NCI-H446 treated with DMSO at 0.1 percent for 48 hours (cell line): ENCODE measurements around the gene MAPKAPK3.

Experiments used
- DNase-seq: peaks from one replicate; lab custom pipeline; 2025; lab: John Stamatoyannopoulos, UW

The MAPKAPK3 gene

DNA sequence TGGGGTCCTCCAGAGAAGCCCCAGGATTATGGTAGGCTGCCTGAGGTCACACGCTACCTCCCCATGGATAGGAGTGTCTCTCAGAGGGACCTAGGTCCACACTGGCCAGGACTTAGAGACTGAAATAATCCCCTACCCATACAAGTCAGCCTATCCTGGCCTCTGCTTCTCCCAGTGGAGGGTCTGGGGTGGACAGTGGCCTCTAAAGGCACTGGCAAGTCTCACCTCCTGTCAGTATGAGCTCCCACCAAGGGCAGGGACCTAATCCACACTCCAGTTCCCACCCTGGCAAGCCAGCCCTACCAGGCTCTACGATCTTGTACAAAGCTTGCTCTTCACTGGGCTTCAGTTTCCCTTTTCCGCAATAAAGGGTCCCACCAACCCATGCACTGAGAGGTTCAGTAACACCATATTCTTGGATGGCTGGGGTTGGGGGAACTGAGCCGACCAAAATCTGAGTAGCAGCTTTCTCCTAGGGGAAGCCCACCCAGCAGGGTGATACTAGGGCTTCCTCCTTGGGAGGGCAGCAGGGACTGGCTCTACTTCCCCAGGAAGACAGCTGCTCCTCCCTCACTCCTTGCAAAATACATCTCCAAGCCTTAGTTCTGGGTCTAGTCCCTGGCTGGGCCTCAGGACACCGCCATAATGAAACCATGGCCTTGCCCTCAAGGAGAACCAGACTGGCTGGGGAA lies 7.7 kb upstream of the MAPKAPK3 start:
- DNase-seq: no peak

GRCh38 chr3:50609763-50610085 lies 7.2 kb upstream of the MAPKAPK3 start:
- DNase-seq: no peak

GRCh38 chr3:50610181-50610971 lies 6.6 kb upstream of the MAPKAPK3 start:
- no peak for DNase-seq

DNA sequence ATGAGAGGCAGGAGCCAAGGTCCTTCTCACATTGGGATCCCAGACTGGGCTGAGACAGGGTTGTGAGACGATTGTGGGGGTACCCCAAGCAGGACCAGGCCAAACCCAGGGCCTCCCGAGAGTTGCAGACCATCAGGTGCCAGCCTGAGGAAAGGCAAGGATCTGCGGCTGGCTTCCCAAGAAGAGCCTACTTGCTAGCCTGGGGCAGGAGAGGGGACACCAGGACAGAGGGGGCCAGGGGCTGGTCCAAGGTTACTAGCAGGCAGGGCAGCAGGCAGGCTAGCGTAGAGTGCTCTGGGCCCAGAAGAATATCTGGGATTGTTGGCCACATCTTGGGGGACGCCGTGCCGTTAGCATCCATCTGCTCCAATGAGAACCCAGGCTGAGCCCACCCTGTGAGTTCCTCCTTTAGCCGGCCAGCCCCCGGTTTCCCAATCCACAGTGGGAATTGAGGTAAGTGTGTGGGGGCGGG lies 5.9 kb upstream of the MAPKAPK3 start:
- DNase-seq: no peak

- peak; percentile 80 for DNase-seq
Measured at GRCh38 chr3:50611464-50612233, 5.3 kb upstream of the MAPKAPK3 start, which contains the start of gene CISH. Gene CISH (minus strand): TSS chr3:50611774. CDS start chr3:50611650, 124 bp downstream.

DNA sequence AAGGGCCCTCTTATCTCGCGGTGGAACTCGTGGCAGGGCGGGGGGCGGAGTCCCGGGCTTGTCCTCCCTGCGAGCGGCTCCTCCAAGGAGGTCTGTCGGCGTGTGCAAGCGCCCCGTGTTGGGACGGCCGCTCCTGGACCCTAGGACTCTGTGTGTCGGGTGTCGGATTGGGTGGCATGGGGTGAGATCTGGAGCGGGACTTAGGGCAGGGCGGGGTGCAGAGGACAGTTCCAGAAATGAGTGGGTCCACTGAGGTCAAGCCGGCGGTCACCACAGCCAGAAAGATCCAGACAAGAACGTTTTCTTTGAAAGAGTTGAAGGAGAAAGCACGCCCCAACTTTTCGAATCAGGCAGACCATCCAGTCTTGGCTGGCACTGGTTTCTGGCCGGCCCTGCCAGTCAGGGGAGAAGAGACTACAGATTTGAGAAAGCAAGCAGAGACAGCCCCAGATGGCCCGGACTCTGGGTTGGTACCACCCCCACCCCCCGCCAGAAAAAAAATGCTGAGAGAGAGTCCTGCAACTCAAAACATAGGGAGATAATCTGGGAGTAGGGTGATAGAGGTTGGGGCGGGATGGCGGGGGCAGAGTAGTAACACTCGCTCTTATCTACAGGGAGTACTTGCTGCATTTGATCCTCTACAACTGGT lies 4.6 kb upstream of the MAPKAPK3 start:
- DNase-seq: no peak

DNA sequence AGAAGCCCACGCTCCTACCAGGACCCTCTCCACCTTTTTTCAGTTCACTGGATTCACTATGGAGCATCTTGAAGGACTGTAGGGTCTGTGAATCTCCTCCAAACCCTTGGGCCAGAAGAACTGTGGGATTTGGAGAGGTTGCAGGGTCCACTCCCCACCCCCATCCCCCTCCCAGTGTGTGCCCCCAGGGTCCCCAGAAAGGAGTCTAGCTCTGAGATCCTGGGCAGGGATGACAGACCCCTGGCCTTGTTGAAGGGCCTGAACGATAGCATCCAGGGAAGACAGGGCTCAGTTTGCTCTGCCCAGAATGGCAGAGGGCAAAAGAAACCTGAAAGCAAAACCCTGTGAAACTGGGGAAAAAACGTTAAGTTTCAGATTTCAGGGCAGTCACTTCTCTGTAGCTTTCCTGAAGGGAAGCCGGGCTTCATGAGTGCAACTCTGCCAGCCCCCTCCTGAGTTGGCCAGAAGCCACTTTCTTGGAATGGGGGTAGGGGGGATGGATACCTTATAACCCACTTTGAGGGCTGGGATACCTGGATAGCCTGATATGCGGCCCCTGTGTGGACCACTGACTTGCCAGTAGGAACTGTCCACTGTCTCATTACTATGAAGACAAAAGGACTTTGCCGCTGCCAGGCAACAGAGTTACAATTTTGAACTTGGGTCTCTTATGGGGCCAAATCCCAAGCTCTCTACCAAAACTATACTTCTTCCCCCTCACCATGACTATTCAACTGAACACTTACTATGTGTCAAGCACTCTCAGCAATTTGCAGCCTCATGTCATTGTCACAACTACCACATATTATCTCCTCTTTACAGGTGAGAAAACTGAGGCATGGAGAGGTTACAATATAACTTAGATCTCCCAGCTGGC lies 3.7 kb upstream of the MAPKAPK3 start:
- DNase-seq: no peak

GRCh38 chr3:50615190-50615589 lies 1.8 kb upstream of the MAPKAPK3 start:
- DNase-seq: no peak

DNA sequence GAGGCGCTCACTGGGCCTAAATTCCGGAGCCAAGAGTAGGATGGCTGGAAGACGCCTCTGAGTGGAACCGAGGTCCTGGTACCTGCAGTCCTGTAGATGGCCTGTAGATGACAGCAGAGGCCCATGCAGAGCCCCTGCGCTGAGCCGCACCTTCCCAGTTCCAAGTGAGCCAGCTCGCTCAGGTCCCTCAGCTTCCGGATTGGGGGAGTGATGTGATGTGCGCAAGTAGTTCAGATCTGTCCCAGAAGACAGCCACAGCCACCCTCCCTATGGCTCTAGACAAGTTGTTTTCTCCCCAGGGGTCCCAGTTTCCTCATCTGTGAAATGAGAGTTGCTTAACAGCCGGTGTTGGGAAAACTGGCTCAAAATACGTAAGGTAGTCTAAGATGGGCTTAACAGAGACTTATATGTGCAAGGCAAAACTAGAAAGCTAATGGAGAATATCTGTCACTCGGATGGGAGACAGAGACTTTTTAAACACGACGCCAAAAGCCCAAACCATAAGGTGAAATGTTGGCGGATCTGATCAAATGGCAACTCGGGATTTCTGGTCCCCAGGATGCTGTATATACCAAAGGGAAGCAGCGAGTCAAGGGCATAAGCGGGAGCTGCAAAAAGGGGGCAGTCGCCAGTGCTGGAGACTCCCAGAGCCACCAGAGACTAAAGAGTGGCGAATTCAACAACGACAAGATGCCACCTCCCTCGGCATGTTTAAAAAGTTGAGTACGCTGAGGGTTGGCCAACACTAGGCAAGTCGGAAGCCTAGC lies 765 bp upstream of the MAPKAPK3 start:
- peak; percentile 56 for DNase-seq

- DNase-seq: peak; percentile 50
Measured at GRCh38 chr3:50616770-50617095, 218 bp upstream of the MAPKAPK3 start.

- no peak for DNase-seq
Measured at GRCh38 chr3:50617911-50618481, 1.0 kb downstream of the MAPKAPK3 start.

DNA sequence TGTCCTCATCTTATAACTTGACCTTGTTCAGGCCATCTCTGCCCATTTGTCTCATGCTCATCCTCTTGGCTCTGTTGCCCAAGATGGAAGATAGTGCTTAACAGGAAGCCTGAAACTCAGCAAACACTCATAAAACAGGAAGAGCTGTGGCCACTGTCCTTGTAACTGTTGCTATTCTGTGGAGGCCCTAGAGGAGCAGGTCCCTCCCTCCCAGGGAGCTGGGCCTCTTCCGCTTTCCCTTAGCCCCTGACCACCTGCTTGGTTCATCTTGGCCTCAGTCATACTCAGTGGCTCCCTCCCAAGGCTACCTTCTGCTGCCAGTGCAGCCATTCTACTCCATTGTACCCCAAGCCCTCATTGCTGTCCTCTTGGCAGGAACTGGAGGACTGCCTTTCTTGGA lies 3.5 kb downstream of the MAPKAPK3 start:
- DNase-seq: no peak

GRCh38 chr3:50620820-50621219 lies 3.9 kb downstream of the MAPKAPK3 start:
- no peak for DNase-seq

- DNase-seq: no peak
Measured at GRCh38 chr3:50622881-50623280, 5.9 kb downstream of the MAPKAPK3 start.

GRCh38 chr3:50623840-50624474 lies 7.0 kb downstream of the MAPKAPK3 start:
- no peak for DNase-seq

DNA sequence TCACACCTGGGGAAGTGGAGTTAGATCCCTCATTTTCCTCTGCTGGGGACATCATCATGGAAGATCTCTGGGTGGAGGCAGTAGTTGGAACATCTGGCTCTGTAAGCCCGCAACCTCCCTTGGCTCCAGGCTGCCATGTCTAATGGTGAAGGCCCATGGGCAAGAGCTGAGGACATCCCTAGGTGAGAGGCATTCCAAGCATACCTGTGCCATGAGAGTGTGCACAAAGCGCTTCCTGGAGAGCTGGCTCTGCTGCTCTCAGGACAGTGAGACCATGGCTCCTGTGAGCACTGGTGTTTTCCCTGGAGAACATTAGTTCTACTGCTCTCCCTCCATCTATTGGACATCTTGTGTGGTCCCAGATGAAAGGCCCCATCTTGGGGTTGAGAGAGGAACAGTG lies 7.7 kb downstream of the MAPKAPK3 start:
- DNase-seq: no peak

DNA sequence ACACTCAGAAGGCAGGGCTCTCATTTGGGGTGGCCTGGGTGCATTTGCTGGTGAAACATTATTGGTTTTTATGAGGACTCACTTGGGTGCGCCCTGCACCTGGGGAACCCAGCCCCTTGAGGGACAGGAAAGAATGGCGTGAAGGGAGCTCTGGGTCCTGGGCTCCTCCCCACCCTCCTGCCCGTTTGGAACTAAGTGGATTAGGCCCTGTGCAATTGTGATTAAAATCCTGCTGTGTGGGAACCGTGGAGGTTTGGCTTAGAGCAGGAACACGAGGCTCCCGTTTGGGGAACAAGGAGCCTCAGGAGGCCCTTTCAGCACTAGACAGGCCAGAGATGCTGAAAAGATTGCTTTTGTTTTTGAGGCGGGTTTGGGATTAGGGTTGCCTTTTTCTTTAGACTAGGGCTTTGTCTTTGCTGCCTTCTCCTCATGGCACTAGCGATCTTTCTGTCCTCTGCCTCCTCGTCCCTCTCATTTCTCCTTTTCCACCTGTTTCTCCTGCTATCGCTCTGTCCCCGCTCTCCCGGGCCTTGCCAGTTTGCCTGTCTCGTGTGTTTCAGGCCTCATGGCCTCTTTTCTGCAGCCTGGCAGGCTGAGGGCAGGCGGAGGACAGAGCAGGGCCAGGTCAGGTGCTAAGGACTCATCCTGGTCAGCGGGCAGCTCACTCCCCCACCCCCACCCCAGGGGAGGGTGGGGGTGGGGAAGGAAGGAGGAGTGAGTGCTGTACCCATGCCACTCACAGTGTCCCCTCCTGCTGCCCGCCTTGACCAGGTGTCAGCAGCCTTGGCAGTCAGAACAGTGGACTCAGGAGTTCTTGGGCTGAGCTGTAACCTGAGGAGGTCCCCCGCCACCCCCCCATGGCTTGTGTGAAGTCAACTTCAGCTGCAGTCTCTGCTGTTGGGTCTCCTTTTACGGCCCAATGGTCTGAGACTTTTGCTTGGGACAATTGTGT lies 8.6 kb downstream of the MAPKAPK3 start:
- DNase-seq: no peak

GRCh38 chr3:50626401-50626800 lies 9.4 kb downstream of the MAPKAPK3 start:
- DNase-seq: no peak
